ENCODE data around the gene CDT1.

CDT1 gene

GRCh38 chr16:88762258-88762870 is 41.2 kb upstream of the CDT1 start:
- no peak overlapping the region for H2AFZ ChIP-seq (ENCODE audit: low read depth, low read length)

GRCh38 chr16:88762941-88763340 is 40.6 kb upstream of the CDT1 start:
- H3K4me2 ChIP-seq (ENCODE audit: low read length, poor library complexity, severe bottlenecking), result no peak overlapping the region
- no peak for DNase-seq
- no peak overlapping the region for H3K4me3 ChIP-seq (ENCODE audit: insufficient read depth in 1 of 2, low read depth in 1 of 2, low read length in 2 of 2)
- no peak overlapping the region for H2BK5ac ChIP-seq (ENCODE audit: low read depth, low read length, poor library complexity, severe bottlenecking)
- peak overlapping the region; percentile 11 for H4K91ac ChIP-seq (ENCODE audit: low read length)
- H3K14ac ChIP-seq (ENCODE audit: low read length in 2 of 2), result no peak overlapping the region
- H3K27me3 ChIP-seq (ENCODE audit: control insufficient read depth in 1 of 2, insufficient read depth in 1 of 2, low read length in 2 of 2), result no peaks in the 10 kb centered on the region
- H2BK12ac ChIP-seq (ENCODE audit: low read length in 2 of 2), result no peak overlapping the region
- no peak overlapping the region for H2BK15ac ChIP-seq (ENCODE audit: low read depth, poor library complexity, severe bottlenecking)
- no peak overlapping the region for H3K9ac ChIP-seq (ENCODE audit: low read length)
- peaks cover 39% of the 10 kb centered on the region for H3K79me1 ChIP-seq (replicated peaks; ENCODE audit: low read length, poor library complexity, severe bottlenecking)
- peaks cover 86% of the 10 kb centered on the region for H3K4me1 ChIP-seq (ENCODE audit: control insufficient read depth, insufficient read depth, low read depth, low read length)
- no peak overlapping the region for H4K8ac ChIP-seq (ENCODE audit: low read length)
- H2BK120ac ChIP-seq (ENCODE audit: low read depth, low read length), result no peak overlapping the region
- no peaks in the 10 kb centered on the region for H3K9me3 ChIP-seq (ENCODE audit: control insufficient read depth, low read length)
- no peak overlapping the region for H2AK5ac ChIP-seq (ENCODE audit: low read length, severe bottlenecking)
- no peak overlapping the region for H3K4ac ChIP-seq (ENCODE audit: low read depth in 1 of 2, low read length in 2 of 2)
- H3K36me3 ChIP-seq (ENCODE audit: control insufficient read depth in 1 of 2, insufficient read depth in 2 of 2, low read depth in 1 of 2, low read length in 2 of 2), result peaks cover 11 to 40% of the 10 kb centered on the region in 2 experiments
- no peak overlapping the region for H2AFZ ChIP-seq (ENCODE audit: low read depth, low read length)
- H3K27ac ChIP-seq (ENCODE audit: low read length, poor library complexity, severe bottlenecking), result no peak overlapping the region
- no peak overlapping the region for H3K23ac ChIP-seq (ENCODE audit: low read length in 2 of 2)
- WGBS, result 84% methylated on average over 10 of the region's 10 CpGs
- no peak overlapping the region for H3K18ac ChIP-seq (ENCODE audit: low read depth in 1 of 2, low read length in 2 of 2)

More at GRCh38 chr16:88762258-88762870, 41.2 kb upstream of the CDT1 start:
- H2BK15ac ChIP-seq (ENCODE audit: low read depth, poor library complexity, severe bottlenecking), result no peak overlapping the region
- H2BK120ac ChIP-seq (ENCODE audit: low read depth, low read length), result no peak overlapping the region
- no peak overlapping the region for H3K27ac ChIP-seq (ENCODE audit: low read length, poor library complexity, severe bottlenecking)
- H2BK5ac ChIP-seq (ENCODE audit: low read depth, low read length, poor library complexity, severe bottlenecking), result no peak overlapping the region
- H3K23ac ChIP-seq (ENCODE audit: low read length in 2 of 2), result no peak overlapping the region
- H2BK12ac ChIP-seq (ENCODE audit: low read length in 2 of 2), result no peak overlapping the region
- H3K79me1 ChIP-seq (replicated peaks; ENCODE audit: low read length, poor library complexity, severe bottlenecking), result peaks cover 42% of the 10 kb centered on the region
- no peak overlapping the region for H2AK5ac ChIP-seq (ENCODE audit: low read length, severe bottlenecking)
- no peaks in the 10 kb centered on the region for H3K9me3 ChIP-seq (ENCODE audit: control insufficient read depth, low read length)
- WGBS, result 87% methylated on average over 16 of the region's 16 CpGs
- H3K27me3 ChIP-seq (ENCODE audit: control insufficient read depth in 1 of 2, insufficient read depth in 1 of 2, low read length in 2 of 2), result no peaks in the 10 kb centered on the region
- H3K9ac ChIP-seq (ENCODE audit: low read length), result no peak overlapping the region
- H4K8ac ChIP-seq (ENCODE audit: low read length), result no peak overlapping the region
- peaks cover 11 to 40% of the 10 kb centered on the region in 2 experiments for H3K36me3 ChIP-seq (ENCODE audit: control insufficient read depth in 1 of 2, insufficient read depth in 2 of 2, low read depth in 1 of 2, low read length in 2 of 2)
- peak overlapping the region; percentile 70 for H4K91ac ChIP-seq (ENCODE audit: low read length)
- peaks cover 86% of the 10 kb centered on the region for H3K4me1 ChIP-seq (ENCODE audit: control insufficient read depth, insufficient read depth, low read depth, low read length)
- no peak overlapping the region for H3K4me2 ChIP-seq (ENCODE audit: low read length, poor library complexity, severe bottlenecking)
- no peak overlapping the region for H3K4ac ChIP-seq (ENCODE audit: low read depth in 1 of 2, low read length in 2 of 2)
- H3K18ac ChIP-seq (ENCODE audit: low read depth in 1 of 2, low read length in 2 of 2), result no peak overlapping the region
- DNase-seq, result no peak
- H3K14ac ChIP-seq (ENCODE audit: low read length in 2 of 2), result no peak overlapping the region
- H3K4me3 ChIP-seq (ENCODE audit: insufficient read depth in 1 of 2, low read depth in 1 of 2, low read length in 2 of 2), result no peak overlapping the region

- Histone ChIP-seq H4K8ac (ENCODE audit: low read length) (no peak overlapping the region), H3K4me3 (ENCODE audit: insufficient read depth in 1 of 2, low read depth in 1 of 2, low read length in 2 of 2) (no peak overlapping the region), H2BK15ac (ENCODE audit: low read depth, poor library complexity, severe bottlenecking) (no peak overlapping the region), H2BK5ac (ENCODE audit: low read depth, low read length, poor library complexity, severe bottlenecking) (no peak overlapping the region), H3K14ac (ENCODE audit: low read length in 2 of 2) (no peak overlapping the region), H3K36me3 (ENCODE audit: control insufficient read depth in 1 of 2, insufficient read depth in 2 of 2, low read depth in 1 of 2, low read length in 2 of 2) (peaks cover 11 to 40% of the 10 kb centered on the region in 2 experiments), H3K4me1 (ENCODE audit: control insufficient read depth, insufficient read depth, low read depth, low read length) (peaks cover 86% of the 10 kb centered on the region), H2BK12ac (ENCODE audit: low read length in 2 of 2) (no peak overlapping the region), H2AK5ac (ENCODE audit: low read length, severe bottlenecking) (no peak overlapping the region), H2AFZ (ENCODE audit: low read depth, low read length) (no peak overlapping the region), H3K9ac (ENCODE audit: low read length) (no peak overlapping the region), H3K27me3 (ENCODE audit: control insufficient read depth in 1 of 2, insufficient read depth in 1 of 2, low read length in 2 of 2) (no peaks in the 10 kb centered on the region), H3K23ac (ENCODE audit: low read length in 2 of 2) (no peak overlapping the region), H3K27ac (ENCODE audit: low read length, poor library complexity, severe bottlenecking) (no peak overlapping the region), H2BK120ac (ENCODE audit: low read depth, low read length) (no peak overlapping the region), H3K9me3 (ENCODE audit: control insufficient read depth, low read length) (no peaks in the 10 kb centered on the region), H3K4ac (ENCODE audit: low read depth in 1 of 2, low read length in 2 of 2) (no peak overlapping the region), H3K79me1 (replicated peaks; ENCODE audit: low read length, poor library complexity, severe bottlenecking) (peaks cover 39% of the 10 kb centered on the region), H3K18ac (ENCODE audit: low read depth in 1 of 2, low read length in 2 of 2) (peak overlapping the region in 1 of 2 experiments; percentile 3), H4K91ac (ENCODE audit: low read length) (no peak overlapping the region), H3K4me2 (ENCODE audit: low read length, poor library complexity, severe bottlenecking) (no peak overlapping the region)
- peak; percentile 52 for DNase-seq
- WGBS, result 49% methylated on average over 14 of the region's 14 CpGs
Measured at GRCh38 chr16:88763502-88764053, 40.0 kb upstream of the CDT1 start.

- Histone ChIP-seq H3K4me1 (ENCODE audit: control insufficient read depth, insufficient read depth, low read depth, low read length) (peaks cover 85% of the 10 kb centered on the region), H3K27ac (ENCODE audit: low read length, poor library complexity, severe bottlenecking) (no peak overlapping the region)
- 94% methylated on average over 19 of the region's 19 CpGs for WGBS
Measured at GRCh38 chr16:88764080-88764479, 39.5 kb upstream of the CDT1 start.

More at GRCh38 chr16:88764080-88764479, 39.5 kb upstream of the CDT1 start:
- no peak overlapping the region for H3K4me3 ChIP-seq (ENCODE audit: insufficient read depth in 1 of 2, low read depth in 1 of 2, low read length in 2 of 2)
- no peak for DNase-seq
- H4K91ac ChIP-seq (ENCODE audit: low read length), result no peak overlapping the region
- H2BK120ac ChIP-seq (ENCODE audit: low read depth, low read length), result no peak overlapping the region
- H2BK5ac ChIP-seq (ENCODE audit: low read depth, low read length, poor library complexity, severe bottlenecking), result no peak overlapping the region
- H3K9ac ChIP-seq (ENCODE audit: low read length), result no peak overlapping the region
- peaks cover 11 to 40% of the 10 kb centered on the region in 2 experiments for H3K36me3 ChIP-seq (ENCODE audit: control insufficient read depth in 1 of 2, insufficient read depth in 2 of 2, low read depth in 1 of 2, low read length in 2 of 2)
- no peak overlapping the region for H2BK12ac ChIP-seq (ENCODE audit: low read length in 2 of 2)
- H3K18ac ChIP-seq (ENCODE audit: low read depth in 1 of 2, low read length in 2 of 2), result no peak overlapping the region
- H2BK15ac ChIP-seq (ENCODE audit: low read depth, poor library complexity, severe bottlenecking), result peak overlapping the region; percentile 6
- no peak overlapping the region for H3K23ac ChIP-seq (ENCODE audit: low read length in 2 of 2)
- no peak overlapping the region for H3K4ac ChIP-seq (ENCODE audit: low read depth in 1 of 2, low read length in 2 of 2)
- peaks cover 39% of the 10 kb centered on the region for H3K79me1 ChIP-seq (replicated peaks; ENCODE audit: low read length, poor library complexity, severe bottlenecking)
- H3K27me3 ChIP-seq (ENCODE audit: control insufficient read depth in 1 of 2, insufficient read depth in 1 of 2, low read length in 2 of 2), result no peaks in the 10 kb centered on the region
- no peak overlapping the region for H2AK5ac ChIP-seq (ENCODE audit: low read length, severe bottlenecking)
- H3K4me2 ChIP-seq (ENCODE audit: low read length, poor library complexity, severe bottlenecking), result no peak overlapping the region
- H3K14ac ChIP-seq (ENCODE audit: low read length in 2 of 2), result no peak overlapping the region
- no peaks in the 10 kb centered on the region for H3K9me3 ChIP-seq (ENCODE audit: control insufficient read depth, low read length)
- no peak overlapping the region for H4K8ac ChIP-seq (ENCODE audit: low read length)
- H2AFZ ChIP-seq (ENCODE audit: low read depth, low read length), result no peak overlapping the region

Measured in mesenchymal stem cell (in vitro differentiated cells and primary cell).